Uterus (tissue), 2 donors: ENCODE measurements around the gene ALG14.

Experiments used
- CTCF ChIP-seq, 4 experiments: fragments of 200-600 bp in 2 of 4; fragments of 450-650 bp in 2 of 4; sonication (generic) in 2 of 4; IDR thresholded peaks; one replicate each; pipeline ENCODE4 v1.5.1; 2016 to 2019; ENCODE audit warnings: antibody characterized with exemption in 4 of 4, mild to moderate bottlenecking in 2 of 4, moderate library complexity in 1 of 4
- POLR2A ChIP-seq, 2 donors: fragments of 450-650 bp; IDR thresholded peaks; one replicate each; pipeline ENCODE4 v1.6.1; 2016; ENCODE audit warnings: antibody characterized with exemption in 2 of 2, mild to moderate bottlenecking in 1 of 2, moderate library complexity in 1 of 2

DNA sequence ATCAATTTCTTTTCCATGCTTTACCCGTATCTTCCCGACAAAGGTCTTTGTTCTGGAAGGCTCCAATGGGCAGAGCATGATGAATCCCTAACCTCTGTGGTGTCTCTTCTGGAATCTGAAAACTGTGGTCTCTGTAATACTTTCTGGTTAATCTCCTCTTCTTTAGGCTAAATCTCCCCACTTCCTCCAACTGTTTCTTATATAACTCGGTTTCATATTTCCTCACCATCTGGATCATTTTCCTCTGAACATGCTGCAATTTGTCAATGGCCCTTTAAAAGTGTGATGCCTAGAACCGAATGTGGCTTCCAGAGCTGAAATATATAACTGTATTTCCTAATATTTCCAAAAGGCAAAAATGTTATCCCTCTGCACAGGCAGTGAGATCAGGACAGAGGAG lies 66.1 kb downstream of the ALG14 start:
- TF ChIP-seq POLR2A (IDR thresholded peaks at IDR 0.05), result no peak
- TF ChIP-seq CTCF (IDR thresholded peaks at IDR 0.05), result no peak
